ENCODE results near the gene DBN1.
A peak's percentile ranks its signal among the peaks of the same experiment; 100 is the strongest.

The DBN1 gene

DNA sequence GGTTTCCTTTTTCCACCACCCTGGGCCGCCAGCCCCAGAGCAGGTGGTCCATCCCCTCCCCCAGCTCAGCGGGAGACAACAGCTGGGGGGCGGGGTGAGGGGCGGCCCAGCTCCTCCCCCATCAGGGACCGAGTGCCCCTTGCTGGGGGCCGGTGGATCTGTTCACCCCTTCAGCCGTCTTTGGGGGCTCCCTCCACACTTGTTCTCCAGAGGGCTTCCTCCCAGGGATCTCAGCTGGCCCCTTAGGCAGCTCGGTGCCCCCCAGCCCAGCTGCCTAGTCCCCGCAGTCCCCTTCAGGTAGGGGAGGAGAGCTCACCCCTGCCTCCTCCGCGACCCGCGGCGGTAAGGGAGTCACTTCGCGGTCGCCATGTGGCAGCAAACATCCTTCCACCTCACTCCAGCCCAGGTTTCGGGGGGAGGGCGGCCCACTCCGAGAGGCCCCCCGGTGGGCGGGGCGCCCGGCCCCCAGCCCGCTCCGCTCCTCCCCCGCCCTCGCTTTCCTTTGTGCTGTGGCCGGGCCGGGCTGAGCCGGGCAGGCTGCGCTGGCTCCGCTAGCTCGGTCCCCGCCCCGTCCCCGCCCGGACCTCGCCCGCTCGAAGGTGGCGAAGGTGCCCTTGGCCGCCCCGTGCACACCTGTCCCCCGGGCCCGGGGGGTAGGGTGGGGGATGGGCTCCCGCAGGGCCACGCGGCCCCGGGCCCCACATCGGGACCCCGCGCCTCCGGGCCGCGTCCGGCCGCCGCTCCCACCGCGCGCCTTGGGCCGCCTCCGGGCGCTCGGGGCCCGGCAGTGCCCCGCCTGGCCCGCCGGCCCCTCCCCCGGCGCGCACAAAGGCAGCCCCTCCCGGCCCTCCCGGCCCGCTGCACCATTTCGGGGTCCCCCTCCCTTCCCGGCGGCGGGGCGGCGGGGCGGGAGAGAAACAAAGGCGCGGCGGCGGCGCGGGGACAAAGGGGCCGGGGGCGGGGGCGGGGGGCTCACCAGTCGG lies 683 bp downstream of the DBN1 start:
- DNase-seq: no peak

DNA sequence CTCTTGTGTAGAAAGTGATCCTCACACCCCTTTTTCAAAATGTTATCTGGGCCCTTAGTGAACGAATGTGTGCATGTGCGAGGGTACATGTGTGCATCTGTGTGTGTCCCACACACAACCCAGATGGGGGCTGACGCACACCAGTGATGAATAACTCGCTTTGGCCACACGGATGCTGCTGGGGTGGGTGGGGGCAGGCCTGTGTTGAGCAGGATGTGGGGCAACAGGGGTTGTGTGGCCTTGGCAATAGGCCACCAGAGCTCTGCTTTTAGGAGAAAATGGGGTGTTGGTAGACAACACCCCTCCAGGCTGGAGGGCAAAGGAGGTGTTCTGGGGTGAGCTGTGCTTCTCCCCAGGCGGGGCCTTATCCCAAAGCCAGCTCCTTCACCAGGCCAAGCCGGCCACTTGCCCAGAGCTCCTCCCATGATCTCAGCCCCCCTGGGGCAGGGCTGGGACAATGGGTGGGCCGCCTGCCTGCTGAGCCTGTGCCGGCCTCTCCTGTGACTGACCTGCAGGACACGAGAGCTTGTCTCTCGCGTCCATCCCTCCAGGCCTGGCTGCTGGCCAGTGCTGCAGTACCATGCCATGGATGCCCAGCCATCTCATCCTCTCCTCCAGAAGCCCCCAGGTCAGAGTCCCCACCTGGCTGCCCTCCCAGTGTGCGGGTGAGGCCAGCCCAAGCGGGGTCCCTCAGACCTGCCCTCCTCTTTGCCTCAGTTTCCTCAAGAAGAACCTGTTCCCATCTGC lies 1.7 kb downstream of the DBN1 start:
- DNase-seq: no peak

DNA sequence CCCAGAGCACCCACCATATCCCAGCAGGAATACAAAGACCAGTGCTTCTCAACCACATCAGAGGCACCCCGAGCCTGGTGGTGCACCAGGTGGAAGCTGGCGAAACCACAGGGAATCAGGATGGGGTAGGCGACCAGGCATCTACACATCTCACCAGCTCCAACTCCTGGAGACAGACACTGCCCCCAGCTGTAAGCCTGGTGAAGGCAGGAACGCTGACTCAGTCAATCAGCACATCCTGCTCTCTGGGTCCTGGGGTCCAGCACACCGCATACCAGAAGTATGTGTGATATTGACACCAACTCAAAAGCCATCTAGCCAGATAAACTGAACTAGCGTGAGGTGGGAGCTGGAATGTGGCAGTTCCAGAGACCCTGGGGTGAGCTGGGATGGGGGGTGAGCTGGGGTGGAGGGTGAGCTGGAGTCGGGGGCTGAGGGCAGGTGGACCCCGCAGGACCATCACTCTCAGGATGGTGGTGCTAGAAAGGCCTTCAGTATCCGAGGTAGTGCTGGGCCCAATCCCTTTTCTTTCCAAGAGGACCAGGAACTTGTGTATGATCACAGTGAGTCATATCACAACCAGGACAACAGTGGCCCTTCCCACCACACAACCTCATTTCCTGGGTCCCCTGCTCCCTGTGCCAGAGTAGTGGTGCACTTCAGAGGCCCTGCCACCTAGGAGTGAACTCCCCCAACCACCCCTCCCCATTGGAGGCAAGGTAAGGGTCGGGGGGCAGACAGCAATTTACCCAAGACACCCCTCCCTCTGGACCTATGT lies 2.5 kb downstream of the DBN1 start:
- DNase-seq: no peak

DNA sequence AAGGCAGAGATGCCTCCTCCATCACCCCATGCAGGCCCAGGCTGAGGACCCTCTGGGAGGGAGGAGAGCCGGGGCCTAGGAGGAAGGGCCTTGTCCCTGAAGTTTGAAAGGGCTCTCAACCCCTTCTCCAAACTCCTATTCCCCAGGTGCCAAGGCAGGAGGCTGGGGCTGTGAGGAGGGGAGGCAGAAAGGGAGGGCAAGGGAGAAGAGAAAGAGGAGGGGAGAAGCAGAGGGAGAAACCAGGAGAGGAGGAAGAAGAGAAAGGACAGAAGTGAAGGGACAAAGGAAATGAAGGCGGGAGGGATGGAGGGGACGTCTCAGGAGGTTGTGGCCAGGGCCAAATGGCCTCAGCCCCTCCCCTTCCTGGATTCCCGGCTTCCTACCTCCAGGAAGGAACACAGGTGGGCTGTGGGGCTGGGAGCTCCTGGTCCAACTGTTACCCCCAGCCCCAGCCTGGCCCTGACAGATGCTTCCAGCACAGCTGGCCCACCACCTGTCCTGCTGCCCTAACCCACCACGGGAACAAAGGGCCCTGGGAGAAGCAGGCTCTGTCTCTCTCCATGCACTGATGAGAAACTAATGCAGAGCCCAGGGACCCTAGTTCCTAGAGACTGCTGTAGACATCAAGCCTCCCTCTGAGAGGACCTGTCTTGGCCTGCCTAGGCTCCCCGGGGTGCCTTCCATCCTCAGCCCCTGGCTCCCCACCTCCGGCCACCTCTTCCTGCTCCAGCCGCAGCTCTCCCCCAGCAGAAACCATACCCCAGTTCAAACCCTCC lies 3.5 kb downstream of the DBN1 start:
- DNase-seq: no peak

- no peak for DNase-seq
Observed at GRCh38 chr5:177468685-177469628, 4.5 kb downstream of the DBN1 start.

GRCh38 chr5:177468329-177468684 lies 5.1 kb downstream of the DBN1 start:
- DNase-seq: no peak

GRCh38 chr5:177467436-177467835 lies 6.0 kb downstream of the DBN1 start:
- DNase-seq: no peak

- DNase-seq: no peak
Observed at GRCh38 chr5:177466861-177467260, 6.6 kb downstream of the DBN1 start.

DNA sequence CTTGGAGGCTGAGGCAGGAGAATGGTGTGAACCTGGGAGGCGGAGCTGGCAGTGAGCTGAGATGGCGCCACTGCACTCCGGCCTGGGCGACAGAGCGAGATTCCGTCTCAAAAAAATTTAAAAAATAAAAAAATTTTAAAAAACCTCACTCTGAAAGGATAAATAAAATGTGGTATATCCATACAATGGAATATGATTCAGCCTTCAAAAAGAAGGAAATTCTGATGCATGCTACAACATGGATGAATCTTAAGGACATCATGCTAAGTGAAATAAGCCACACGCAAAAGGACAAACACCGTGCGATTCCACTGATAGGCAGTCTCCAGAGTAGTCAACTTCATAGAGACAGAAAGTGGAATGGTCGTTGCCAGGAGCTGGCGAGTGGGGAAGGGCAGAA lies 8.4 kb downstream of the DBN1 start:
- DNase-seq: no peak

GRCh38 chr5:177462021-177462670 lies 11.3 kb downstream of the DBN1 start:
- DNase-seq: no peak

DNA sequence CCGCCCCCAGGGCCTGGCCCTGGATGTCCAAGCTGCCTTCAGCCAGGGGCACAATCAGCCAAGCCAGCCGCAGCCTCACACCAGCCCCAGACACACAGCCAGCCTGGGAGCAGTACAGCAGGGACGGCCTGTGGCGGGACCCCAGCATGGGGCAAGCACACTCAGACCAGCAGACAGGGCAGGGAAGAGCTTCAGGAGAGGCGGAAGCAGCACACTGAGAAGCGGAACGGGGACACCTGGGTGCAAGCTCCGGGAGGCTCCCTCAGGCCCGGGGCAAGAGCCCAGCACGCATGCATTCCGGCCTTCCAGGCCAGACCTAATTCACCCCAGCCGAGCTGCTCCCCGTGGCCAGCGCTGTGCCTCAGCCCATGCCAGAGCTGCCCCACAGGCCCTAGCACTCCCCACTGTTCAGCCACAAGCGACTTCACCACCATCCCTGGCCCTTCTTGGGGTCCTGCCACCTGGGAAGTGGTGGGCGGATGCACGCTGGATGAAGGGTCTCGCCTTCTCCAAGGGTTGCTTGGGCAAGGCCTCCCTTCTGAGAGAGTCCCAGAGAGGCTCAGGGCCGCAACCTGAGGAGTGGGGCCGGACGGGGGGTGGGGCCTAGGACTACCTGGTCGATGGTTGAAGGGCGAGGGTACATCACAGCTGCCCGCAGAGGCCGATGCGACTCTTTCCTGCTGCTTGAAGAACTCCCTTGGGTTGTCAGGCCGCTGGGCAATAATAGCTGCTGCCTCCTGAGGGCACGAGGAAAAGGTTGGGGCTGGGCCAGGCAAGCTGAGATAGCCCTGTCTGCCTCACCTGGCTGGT lies 13.4 kb downstream of the DBN1 start:
- no peak for DNase-seq

DNA sequence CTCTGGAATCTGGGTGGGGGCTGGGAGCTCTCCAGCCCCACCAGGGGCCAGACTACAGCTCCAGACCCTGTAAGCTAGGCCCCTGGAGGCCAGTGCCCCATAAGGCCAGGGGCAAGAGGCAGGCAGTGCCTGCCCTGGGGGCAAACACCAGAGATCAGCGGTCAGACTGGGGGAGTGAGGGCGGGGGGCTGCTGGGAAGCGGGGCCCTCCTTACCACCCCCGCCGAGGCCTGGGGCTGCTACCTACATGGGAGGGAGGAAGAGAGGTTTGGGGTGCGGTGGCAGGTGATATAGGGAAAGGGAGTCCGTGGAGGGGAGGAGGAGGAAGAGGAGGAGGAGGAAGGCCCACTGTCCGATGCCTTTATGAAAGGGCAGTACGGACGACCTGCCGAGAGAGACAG lies 14.1 kb downstream of the DBN1 start:
- no peak for DNase-seq

DNA sequence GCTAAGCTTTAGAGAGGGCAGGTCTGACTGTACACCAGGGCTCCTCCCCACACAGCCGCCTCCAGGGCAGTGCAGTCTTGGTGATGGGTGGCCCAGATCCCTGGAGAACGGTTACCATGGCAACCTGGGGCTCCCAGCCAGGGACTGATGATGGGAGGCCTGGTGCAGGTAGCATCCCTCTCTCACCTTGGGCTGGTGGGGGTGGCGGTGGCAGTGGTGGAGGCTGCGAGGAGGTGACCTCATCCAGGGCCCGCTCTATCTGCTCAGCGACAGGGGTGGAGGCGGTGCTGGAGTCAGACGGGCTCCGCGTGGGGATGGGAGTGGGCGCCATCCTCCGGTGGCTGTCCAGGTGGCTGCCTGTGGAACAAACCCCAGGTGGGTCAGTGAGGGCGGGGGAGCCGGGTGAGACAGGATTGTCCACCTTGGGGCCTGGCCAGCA lies 14.5 kb downstream of the DBN1 start:
- DNase-seq: no peak

DNA sequence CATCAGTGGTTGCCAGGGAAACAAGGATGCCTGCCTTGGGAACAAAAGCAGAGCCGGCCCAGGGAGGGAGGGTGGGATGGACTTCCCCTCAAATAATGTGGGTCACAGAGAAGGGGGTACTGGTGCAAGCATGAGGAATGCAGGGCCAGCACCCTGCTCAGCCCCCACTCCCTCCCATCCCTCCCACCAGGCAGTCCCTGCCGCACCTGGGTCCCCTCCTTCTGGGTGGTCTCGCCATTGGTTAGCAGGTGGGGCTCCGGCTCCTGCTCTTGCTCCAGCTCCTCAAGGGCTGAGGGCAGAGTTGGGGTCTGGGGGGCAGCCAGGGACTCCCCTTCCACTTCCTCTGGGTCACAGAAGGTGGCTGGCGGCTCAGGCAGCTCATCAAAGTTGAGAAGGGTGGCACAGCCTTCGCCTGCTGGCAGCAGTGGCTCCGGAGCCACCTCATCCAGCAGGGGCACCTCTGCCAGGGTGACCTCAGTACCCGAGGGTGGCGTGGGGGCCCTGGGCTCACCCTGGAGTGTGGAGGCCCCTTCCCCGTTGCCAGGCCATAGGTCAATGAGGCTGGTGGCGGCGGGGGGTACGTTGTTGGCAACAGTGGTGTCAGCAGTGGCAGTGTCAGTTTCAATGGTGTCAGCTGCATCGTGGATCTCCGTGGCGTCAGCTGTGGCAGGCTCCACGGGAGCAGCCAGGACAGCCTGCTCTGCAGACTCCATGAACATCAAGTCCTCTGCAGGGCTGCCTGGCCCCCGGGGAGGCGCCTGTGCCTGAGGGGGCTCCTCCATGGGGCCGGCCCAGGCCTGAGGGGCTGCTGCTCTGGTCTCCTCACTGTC lies 15.4 kb downstream of the DBN1 start:
- no peak for DNase-seq

DNA sequence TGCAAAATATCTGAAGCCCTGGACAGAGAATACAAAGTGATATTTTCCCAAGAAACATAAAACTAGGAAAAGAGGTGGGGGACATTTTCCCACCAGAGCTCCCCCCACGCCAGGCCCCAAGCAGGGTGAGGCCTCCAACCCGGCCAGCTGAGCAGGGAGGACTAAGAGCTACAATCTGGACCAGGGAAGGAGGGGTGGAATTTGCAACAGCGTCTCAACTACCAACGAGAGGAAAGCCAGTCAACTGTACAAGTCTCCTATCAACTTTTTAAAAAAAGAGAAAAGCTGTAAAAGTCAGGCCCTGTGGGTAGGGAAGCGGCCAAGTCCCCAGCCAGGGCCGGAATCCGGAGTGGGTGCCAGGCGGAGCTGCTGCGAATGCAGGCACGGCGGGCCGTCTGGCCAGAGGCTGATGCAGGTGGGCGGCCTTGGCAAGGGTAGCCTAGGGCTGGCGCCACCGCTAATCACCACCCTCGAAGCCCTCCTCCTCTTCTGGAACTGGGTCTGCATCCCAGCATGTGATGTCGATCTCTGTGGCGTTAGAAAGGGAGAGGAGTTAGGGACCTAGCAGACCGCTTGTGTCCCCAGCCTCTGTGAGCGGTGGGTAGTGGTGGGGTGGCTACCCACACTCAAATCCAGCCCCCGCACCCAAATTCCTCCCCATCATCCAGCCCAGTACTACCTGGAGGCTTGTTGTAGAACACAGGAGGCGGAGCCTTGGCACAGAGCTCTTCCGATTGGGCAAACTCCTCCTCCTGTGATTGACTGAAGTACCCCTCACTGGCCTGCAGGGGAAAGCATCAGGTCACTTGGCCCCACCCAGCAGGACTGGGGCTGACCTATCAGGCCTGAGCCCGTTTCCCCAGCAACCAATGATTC lies 16.2 kb downstream of the DBN1 start:
- DNase-seq: peak; percentile 56

- DNase-seq: no peak
Observed at GRCh38 chr5:177456591-177456964, 16.9 kb downstream of the DBN1 start.

- peak; percentile 82 for DNase-seq
Observed at GRCh38 chr5:177455661-177456590, 17.5 kb downstream of the DBN1 start.
